C4-2B (cell line): ENCODE data around the gene KLF16.

Source experiments
- CTCF ChIP-seq: fragments of 450-650 bp; conservative IDR thresholded peaks from 2 replicates; pipeline ENCODE4 v1.5.1; 2017; ENCODE audit warnings: mild to moderate bottlenecking
- ZFX ChIP-seq: fragments of 450-650 bp; IDR thresholded peaks from 2 replicates; pipeline ENCODE4 v1.6.1; 2017

- TF ChIP-seq CTCF (no peak), ZFX (no peak)
Observed at GRCh38 chr19:1845642-1846041, 17.7 kb downstream of the KLF16 start.
